IPS DF 4.7 (cell line): ENCODE measurements around the gene ABL2.
A peak's percentile ranks its signal among the peaks of the same experiment; 100 is the strongest.
"Not testable (repeated sequence)": the region's sequence is repeated elsewhere in the genome, so short reads cannot be mapped to it uniquely, and the experiment has no call there.

Experiments used
- DNase-seq: peaks from one replicate; pipeline ENCODE4 v3.0.0-alpha.2; 2013; ENCODE audit warnings: low spot score; ENCODE audit errors: extremely low read depth

The ABL2 gene

DNA sequence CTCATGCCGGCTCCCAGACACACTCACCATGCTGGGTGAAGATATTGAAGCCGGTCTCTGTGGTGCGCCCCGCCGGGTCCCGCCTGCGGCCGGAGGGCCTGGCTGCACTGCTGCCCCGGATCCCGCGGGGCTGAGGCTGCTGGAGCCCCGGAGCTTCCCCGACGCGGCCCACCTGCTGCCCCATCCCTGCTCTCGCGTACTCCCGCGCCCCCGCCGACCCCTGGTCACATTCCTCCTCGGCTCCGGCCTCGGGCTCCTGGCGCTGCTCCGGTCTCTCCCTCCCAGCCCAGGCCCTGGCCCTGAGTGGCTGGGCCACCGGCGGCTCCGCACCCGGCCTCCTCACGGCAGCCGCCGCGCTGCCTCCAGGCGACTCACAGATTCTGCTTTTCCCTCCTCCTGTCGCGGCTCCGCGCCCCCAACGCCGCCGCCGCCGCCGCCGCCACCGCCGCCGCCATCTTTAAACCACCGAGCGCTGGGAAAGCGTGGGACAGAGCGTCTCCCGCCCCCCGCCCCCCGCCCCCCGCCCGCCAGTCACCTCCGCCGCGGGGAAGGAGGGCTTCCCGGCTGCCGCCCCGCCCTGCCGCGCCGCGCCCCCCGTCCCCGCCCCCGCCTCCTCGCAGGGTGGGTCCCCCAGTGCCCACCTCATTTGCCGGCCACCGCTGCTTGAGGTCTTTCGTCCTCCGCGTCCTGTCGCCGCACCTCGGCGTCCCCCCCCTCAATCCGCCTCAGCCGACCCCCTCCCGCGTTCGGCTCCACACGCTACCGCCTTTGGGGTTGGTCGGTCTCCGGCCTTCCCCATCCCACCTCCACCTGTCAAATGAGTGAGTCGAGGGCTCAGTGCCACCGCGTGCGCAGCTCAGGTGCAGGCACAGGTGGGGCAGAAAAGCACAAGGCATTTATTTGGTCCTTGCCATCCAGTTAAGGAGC, at the start of gene ABL2:
TSS of gene ABL2 (minus strand) at position 464 of the 927 bp plus-strand sequence. CDS start at position 184, 280 bp downstream.
- no peak for DNase-seq

DNA sequence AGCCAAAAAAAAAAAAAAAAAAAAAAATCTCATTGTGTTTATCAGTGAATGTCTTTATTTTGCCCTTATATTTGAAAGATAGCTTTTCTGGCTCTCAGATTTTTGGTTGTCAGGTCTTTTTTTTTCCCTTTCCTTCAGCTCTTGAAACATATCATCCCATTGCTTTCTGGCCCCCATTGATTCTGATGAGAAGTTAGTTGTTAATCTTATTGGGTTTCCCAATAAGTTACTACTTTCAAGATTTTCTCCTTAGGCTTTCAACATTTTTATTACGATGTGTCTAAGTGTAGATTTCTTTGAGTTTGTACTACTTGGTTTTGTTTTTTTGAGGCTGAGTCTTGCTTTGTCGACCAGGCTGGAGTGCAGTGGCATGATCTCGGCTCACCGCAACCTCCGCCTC, 49.4 kb upstream of the ABL2 start:
- DNase-seq, result no peak

DNA sequence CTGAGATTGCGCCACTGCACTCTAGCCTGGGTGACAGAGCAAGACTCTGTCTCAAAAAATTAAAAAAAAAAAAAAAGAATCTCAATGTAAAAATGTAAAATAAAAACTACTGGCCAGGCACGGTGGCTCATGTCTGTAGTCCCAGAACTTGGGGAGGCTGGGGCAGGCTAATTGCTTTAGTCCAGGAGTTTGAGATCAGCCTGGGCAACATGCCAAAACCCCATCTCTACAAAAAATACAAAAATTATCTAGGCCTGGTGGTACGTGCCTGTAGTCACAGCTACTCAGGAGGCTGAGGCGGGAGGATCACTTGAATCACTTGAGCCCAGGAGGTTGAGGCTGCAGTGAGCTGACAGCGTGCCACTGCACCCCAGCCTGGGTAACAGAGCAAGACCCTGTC, 44.9 kb upstream of the ABL2 start:
- DNase-seq, result not testable (repeated sequence)

DNA sequence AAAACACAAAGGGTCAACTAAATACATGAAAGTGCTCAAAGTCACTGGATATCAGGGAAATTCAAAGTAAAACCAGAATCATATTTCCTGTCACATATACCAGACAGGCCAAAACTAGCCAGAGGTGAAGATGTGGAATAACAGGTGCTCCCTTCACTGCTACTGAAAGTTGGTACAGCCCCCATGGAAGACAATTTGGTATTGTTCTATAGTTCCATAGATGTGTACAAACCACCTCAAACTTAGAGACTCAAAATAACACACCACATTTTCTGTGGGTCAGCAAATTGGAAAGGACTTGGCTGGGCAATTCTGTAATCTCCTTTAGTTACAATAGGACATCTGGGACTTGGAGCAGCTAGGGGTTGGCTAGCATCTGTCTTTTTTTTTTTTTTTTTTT, 39.6 kb upstream of the ABL2 start:
- no peak for DNase-seq

DNA sequence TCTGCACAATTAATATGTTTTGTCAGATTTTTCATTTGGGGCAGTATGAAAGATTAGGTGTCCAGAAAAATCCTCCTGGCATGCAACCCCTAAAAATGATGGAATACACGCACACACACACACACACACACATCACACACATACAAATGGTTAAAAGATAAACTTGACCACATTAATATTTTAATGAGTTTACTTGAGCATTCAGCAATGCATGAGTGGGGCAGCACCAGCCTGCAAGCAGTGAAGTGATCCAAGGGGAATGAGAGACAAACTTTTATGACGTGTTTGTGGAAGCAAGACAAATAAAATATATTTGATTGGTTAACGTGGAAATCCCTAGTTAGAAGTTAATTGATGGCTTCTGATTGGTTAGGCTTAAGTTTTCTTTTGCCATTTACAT, 35.0 kb upstream of the ABL2 start:
- no peak for DNase-seq

DNA sequence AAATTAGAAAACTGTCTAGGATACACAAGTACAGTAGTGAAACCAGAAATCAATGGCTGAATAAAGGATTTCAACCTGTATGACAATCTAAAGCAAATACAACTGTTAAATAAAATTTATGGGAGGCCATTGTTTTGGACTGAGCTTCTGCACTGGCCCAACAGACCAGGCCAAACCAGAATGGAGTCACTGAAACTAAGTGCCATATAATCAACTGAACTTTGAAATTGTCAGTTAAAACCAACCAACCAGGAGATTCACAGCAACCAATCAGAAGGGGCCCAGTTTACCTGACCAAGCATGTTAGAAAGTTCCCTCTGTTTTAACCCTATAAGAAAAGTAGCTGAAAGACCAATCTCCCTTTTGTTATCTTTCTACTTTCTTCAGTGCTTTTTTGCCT, 33.6 kb upstream of the ABL2 start:
- DNase-seq, result no peak

DNA sequence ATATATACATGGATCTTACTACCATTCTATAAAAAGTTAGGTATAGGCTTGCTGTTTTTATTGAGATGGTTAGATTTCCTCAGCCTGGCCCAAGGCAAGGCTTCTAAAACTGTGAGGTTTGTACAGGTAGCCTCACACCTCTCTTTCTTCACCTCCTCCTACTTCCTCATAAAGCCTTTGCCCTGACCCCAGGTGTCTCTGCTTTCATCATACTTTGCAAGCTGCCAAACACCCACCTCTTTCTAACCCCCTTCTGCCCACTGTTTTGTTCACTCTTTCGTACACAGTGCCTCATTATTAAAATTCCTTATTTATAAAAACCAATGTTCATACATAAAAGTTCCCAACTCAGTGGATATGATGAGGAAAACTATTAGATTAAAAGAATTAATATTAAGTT, 32.7 kb upstream of the ABL2 start:
- DNase-seq, result no peak

DNA sequence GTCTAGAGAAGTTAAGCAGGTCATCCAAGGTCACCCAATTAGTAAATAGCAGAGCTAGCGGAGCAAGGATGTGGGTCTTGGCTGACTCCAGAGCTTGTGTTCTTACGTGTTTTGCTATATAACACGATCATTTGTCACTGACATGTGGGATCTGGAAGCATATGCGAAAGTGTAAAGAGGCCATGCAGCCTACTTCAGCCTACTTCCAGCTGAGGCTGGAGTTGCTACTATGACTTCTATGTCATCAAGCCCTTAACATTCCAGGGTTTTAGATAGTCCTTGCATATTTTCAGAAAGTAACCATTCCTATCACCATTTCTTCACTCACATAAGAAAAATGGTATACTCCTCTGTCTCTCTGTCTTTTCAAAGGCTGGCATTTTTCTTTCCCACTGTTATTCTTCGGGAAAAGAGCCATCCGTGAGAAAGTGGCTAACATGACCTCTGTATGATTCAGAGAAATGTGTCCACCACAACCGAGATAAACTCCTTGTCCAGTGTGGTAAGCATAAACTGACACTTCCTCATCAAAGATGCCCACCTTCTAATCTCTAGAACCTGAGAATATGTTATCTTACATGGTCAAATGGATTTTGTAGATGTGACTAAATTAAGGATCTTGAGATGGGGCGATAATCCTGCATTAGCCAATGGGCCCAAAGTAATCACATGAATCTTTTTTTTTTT, 24.0 kb upstream of the ABL2 start:
- no peak for DNase-seq

DNA sequence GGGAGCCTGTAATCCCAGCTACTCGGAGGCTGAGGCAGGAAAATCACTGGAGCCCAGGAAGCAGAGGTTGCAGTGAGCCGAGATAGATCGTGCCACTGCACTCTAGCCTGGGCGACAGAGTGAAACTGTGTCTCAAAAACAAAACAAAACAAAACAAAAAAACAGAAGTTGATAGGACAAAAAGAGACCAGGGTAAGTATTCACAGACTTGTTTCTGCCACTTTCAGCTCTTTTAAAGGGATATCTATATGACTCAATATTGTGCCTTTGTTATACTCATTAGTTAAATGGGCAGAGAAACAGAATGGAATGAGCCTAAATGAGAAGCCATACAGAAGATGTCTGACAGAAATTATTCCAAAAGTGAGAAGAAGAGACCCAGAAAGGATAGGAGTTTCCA, 23.1 kb upstream of the ABL2 start:
- no peak for DNase-seq

DNA sequence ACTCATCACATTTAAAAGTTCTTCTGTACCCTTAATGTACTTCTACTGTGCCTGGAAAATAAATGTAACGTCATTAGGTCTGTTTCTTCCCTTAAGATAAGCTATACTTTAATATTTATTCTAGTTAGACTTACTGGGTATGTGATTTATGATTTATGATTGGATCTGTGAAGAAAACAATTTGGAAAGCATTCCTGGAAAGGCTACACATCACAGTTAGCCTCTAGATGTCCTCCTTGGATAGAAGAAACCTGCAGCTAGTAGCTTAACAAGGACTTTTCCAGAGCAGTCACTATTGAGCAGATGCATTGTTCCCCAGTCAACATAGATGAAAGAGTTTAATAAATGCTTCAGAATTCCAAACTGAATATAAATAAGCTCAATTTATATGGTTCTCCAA, 22.2 kb upstream of the ABL2 start:
- no peak for DNase-seq

DNA sequence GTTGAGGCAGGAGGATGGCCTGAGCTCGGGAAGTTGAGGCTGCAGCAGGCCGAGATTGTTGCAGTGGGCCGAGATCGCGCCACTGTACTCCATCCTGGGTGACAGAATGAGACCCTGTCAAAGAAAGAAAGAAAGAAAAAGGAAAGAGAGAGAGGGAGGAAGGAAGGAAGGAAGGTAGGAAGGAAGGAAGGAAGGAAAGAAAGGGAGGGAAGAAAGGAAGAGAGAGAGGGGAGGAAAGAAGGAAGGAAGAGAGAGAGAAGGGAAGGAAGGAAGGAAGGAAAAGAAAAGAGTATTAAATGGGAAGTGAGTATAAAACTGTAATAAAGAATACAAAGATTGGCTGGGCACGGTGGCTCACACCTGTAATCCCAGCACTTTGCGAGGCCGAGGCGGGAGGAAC, 18.4 kb upstream of the ABL2 start:
- no peak for DNase-seq

DNA sequence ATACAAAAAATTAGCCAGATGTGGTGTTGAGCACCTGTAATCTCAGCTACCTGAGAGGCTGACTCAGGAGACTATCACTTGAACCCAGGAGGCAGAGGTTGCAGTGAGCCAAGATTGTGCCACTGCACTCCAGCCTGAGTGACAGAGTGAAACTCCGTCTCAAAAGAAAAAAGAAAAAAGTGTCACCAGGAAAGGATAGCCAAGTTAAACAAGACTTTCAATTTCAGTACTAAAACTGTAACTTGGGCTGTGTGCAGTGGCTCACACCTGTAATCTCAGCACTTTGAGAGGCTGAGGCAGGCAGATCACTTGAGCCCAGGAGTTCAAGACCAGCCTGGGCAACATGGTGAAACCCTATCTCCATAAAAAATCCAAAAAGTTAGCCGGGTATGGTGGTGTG, 15.9 kb upstream of the ABL2 start:
- DNase-seq, result not testable (repeated sequence)

DNA sequence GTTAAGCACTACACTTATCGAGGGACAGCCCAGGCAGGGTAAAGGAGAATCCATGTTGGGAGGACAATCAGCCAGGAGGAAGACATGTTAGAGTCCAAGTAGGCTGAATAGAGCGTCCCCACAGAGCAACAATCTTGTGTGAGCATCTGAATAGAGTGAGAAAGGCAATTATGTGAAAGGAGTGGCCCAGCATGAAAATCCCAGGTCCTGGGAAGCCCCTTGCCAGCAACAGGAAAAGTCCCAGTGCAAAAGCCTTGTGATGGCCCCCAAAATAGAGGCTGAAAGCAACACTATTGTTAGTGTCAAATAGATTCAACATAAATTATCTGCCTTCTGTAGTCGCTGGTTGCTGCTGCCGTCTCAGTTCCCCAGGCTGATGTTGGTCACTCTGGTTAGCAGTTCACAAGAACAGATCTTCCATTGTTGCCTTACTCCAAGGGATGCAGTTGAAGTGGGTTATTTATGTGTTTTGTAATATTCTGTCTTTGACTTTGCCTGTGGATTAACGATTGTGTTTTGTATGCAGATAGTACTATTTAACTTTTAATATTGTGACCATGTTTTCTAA, 12.1 kb upstream of the ABL2 start:
- DNase-seq, result no peak

DNA sequence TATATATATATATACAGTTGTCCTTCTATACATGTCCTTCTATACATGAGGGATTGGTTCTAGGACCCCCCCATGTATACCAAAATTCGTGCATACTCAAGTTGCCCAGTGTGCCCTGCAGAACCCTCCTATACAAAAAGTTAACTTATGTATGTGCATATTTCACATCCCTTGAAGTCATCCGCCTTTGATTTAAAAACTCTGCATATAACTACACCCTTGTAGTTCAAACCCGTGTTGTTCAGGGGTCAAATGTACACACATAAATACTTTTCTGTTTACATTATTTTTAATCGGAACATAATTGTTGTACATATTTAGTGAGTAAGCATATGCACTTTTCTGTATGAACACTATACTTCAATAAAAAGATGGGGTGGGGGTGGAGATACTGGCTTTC, 7.7 kb upstream of the ABL2 start:
- no peak for DNase-seq

DNA sequence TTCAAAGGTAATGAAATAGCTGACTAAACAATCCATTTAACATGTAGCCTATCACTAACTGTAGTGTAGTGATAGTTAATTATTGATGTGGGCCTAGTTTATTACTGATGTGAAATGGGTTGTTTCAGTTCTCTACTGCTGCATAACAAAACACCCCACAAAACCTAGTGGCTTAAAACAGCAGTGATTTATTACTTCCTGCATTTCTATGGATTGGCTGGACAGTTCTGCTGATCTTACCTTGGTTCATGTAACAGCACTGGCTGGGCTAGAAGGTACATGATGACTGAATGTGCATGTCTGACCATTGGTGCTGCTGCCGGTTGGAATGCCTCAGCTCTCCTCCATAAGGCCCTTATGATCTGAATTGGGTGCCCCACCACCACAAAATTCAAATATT, 5.4 kb upstream of the ABL2 start:
- no peak for DNase-seq

DNA sequence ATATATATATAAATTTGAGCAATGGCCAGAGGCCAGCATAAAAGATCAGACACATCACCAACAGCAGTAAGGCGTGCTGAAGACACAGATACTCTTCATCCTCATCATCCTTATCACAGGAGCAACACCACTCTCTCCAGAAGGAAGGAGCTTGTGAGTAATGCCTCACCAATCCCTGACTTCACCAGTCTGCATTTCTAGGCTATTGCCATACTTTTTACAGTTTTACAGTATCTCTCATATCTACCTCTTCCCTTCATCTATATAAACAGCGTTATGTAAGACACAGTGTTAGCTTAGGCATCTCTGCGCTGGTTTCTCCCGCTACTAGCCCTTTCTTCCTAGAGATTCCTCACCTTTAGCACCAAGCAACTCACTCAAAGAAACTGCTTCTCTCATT, 2.4 kb upstream of the ABL2 start:
- no peak for DNase-seq

DNA sequence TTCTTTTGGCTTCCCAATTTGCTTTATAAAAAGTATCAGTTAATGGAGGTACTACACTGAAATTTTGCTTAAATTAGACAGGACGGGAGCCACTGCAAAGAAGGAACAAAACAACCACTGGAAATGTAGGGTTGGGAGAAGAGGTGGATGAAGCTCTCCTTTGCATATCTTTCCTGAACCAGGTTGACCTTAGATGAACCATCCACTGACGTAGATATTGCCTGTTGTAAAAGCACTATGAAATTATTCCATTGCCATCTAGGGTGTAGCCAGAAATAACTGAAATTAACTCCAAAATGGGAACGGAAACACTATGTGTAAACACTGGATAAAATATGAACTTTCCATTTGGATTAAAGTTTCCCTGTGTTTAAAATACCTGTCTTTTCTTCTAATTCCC, 1.2 kb upstream of the ABL2 start:
- no peak for DNase-seq

DNA sequence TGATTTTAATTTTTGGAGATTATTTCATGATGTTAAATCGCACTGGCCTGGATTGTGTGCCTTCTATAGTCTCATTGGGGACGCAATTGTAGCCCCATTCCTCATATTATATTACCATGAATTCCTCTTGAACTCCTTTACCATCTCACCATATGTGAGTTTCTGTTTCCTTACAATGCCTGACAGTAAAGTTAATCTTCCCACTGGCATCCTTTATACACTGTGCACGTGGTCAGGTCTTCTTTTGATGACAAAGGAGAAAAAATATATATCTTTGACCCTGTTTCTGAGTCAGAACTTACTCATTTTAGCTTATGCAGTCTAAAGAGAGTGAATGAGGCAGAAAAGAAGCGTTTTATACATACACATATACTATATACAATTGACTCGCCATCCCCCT, 774 bp upstream of the ABL2 start:
- DNase-seq, result no peak

DNA sequence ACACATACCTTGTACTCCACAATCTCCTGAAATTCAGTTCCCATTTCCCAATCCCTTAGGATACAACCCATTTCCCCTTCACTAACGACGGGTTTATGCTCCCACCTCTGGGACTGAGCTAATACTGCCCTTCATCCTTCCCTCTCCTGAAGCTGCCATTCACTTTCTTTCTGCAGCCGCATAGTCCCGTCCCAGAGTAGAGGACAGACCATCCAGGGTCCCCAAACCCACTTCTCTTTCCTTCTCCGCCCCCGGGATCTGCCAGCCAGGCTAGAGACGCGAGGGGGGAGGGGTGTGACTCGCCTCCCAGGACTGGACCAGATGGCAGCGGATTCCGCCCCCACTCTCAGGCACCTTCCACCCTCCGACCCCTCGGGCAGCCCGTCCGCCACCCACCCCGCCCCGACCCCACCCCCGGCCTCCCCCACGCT, 679 bp downstream of the ABL2 start:
- DNase-seq, result peak; percentile 7

DNA sequence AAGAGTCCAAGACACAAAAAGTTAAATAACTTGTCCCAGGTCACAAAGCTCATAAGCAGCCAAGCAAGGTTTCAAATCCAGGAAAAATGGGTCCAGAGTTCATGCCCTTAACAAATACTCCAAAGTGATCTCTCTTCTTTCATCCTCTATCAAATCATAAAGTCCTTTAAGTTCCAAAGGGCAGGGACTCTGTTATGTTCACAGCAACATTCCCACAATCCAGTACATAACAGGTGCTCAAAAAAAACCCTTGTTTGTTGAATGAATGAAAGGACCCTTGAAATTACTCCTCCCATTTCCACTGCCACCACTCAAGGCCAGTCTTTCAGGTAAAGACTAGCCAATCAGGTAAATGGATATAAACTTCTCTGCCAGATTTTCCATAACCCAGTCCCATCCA, 2.7 kb downstream of the ABL2 start:
- no peak for DNase-seq

DNA sequence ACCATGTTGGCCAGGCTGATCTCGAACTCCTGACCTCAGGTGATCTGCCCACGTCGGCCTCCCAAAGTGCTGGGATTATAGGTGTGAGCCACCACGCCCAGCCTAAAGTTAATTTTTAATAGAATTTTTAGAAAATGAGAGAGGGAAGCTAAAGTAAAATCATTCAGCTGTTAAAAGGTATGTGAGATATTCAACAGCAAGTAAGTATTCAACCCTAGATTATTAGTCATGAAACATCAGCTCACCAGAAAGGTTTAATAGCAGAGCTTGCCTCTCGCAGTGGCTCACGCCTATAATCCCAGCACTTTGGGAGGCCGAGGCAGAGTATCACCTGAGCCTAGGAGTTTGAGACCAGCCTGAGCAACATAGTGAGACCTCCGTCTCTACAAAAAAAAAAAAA, 5.0 kb downstream of the ABL2 start:
- not testable (repeated sequence) for DNase-seq

DNA sequence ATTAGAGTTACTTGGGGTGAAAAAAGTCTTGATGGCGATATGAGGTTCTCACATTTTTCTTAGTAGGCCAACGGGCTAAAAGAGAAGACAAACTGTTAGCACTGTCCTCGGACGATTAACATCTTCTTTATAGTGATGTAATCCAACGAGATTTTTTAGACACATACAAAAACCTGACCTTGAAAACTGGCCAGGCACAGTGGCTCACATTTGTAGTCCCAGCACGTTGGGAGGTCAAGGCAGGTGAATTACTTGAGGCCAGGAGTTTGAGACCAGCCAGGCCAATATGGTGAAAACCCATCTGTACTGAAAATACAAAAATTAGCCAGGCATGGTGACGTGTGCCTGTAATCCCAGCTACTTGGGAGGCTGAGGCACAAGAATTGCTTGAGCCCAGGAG, 8.4 kb downstream of the ABL2 start:
- not testable (repeated sequence) for DNase-seq
